K562 (cell line): ENCODE results near the gene PFKL. TPM values are rescaled to one million over a fixed set of nuclear protein-coding genes. Genes with fewer than 3 reads are reported as not detected.

Experiments used
- CLOCK ChIP-seq: fragments of 250-450 bp; sonication (Bioruptor Pico); IDR thresholded peaks from 2 replicates; pipeline ENCODE4 v1.4.0; 2020; ENCODE audit warnings: mild to moderate bottlenecking, moderate library complexity, borderline replicate concordance
- CSDE1 ChIP-seq, 2 experiments: fragments of 450-650 bp; IDR thresholded peaks; 2 replicates each; pipeline ENCODE4 v1.6.1; 2016; ENCODE audit warnings: mild to moderate bottlenecking in 1 of 2
- GABPB1 ChIP-seq: sonication (generic); formaldehyde crosslinking; IDR thresholded peaks from 2 replicates; pipeline ENCODE4 v1.8.0; 2022; ENCODE audit warnings: mild to moderate bottlenecking, missing genetic modification reagents
- NCOA6 ChIP-seq: fragments of 450-650 bp; IDR thresholded peaks from 2 replicates; pipeline ENCODE4 v1.6.1; 2017; ENCODE audit warnings: mild to moderate bottlenecking
- NFE2 ChIP-seq: IDR thresholded peaks from 2 replicates; pipeline ENCODE4 v1.6.1; 2014; ENCODE audit warnings: antibody characterized with exemption, low read depth
- POLR2AphosphoS5 ChIP-seq: IDR thresholded peaks from 2 replicates; pipeline ENCODE4 v1.6.1; 2011; ENCODE audit warnings: mild to moderate bottlenecking, low read depth, low read length, moderate library complexity; ENCODE audit not compliant: control insufficient read depth, insufficient read depth
- POLR2H ChIP-seq: IDR thresholded peaks from 2 replicates; pipeline ENCODE4 v1.6.1; 2016; ENCODE audit warnings: missing genetic modification characterization, low read depth, mild to moderate bottlenecking, control low read depth, missing compliant biosample characterization, moderate library complexity
- SIX5 ChIP-seq, 2 experiments: IDR thresholded peaks; 2 replicates each; pipeline ENCODE4 v1.6.1; 2011; ENCODE audit warnings: low read length in 2 of 2, borderline replicate concordance in 1 of 2, low read depth in 1 of 2, mild to moderate bottlenecking in 1 of 2, moderate library complexity in 1 of 2; ENCODE audit not compliant: insufficient read depth in 1 of 2
- SMARCE1 ChIP-seq: fragments of 450-650 bp; IDR thresholded peaks from 2 replicates; pipeline ENCODE4 v1.7.1; 2016; ENCODE audit warnings: mild to moderate bottlenecking
- TFAM ChIP-seq: fragments of 250-450 bp; sonication (Bioruptor Pico); conservative IDR thresholded peaks from 2 replicates; pipeline ENCODE4 v1.5.0; 2021; ENCODE audit warnings: mild to moderate bottlenecking, moderate library complexity
- THRB ChIP-seq: fragments of 450-650 bp; formaldehyde crosslinking; conservative IDR thresholded peaks from 2 replicates; pipeline ENCODE4 v1.4.0; 2022; ENCODE audit warnings: mild to moderate bottlenecking, missing genetic modification characterization
- ZBTB26 ChIP-seq: fragments of 450-650 bp; formaldehyde crosslinking; IDR thresholded peaks from 2 replicates; pipeline ENCODE4 v1.4.0; 2022; ENCODE audit warnings: missing genetic modification characterization
- ZC3H11A ChIP-seq: IDR thresholded peaks from 2 replicates; pipeline ENCODE4 v1.6.1; 2012; ENCODE audit warnings: low read depth, low read length, improper control_type of control experiment
- ZC3H4 ChIP-seq: sonication (generic); formaldehyde crosslinking; IDR thresholded peaks from 2 replicates; pipeline ENCODE4 v1.9.0; 2021; ENCODE audit warnings: missing genetic modification reagents, borderline replicate concordance
- ZKSCAN3 ChIP-seq: fragments of 250-450 bp; sonication (Bioruptor Pico); IDR thresholded peaks from 2 replicates; pipeline ENCODE4 v1.4.0; 2020
- ZNF263 ChIP-seq: sonication (generic); formaldehyde crosslinking; IDR thresholded peaks from 2 replicates; pipeline ENCODE4 v1.8.0; 2022; ENCODE audit warnings: mild to moderate bottlenecking, missing genetic modification reagents, borderline replicate concordance
- ZNF280A ChIP-seq: fragments of 450-650 bp; IDR thresholded peaks from 2 replicates; pipeline ENCODE4 v1.6.1; 2018; ENCODE audit warnings: mild to moderate bottlenecking, low read depth; ENCODE audit not compliant: partially characterized antibody
- ZNF282 ChIP-seq: sonication (generic); formaldehyde crosslinking; IDR thresholded peaks from 2 replicates; pipeline ENCODE4 v1.8.1; 2023; ENCODE audit warnings: missing genetic modification reagents
- ZNF764 ChIP-seq: fragments of 250-450 bp; sonication (Bioruptor Pico); IDR thresholded peaks from 2 replicates; pipeline ENCODE4 v1.4.0; 2020; ENCODE audit warnings: low read depth, mild to moderate bottlenecking, moderate library complexity
- polyA plus RNA-seq, 8 experiments: library from polyadenylated mRNA; depleted of rRNA in 4 of 8; stranded (reverse) in 5 of 8; unstranded in 3 of 8; fragments of >200 nt; fragmentation: Nextera tagmentation in 2 of 8; fragmentation: Illumina TruSeq in 1 of 8; extraction: Ambion mirVana in 2 of 8; extraction: Trizol in 1 of 8; gene quantifications; 2 replicates each; pipeline versions ENCODE4 v1.2.1 to v1.2.3, GENCODE V29; 2011 to 2014; ENCODE audit warnings: inconsistent platforms in 1 of 8, missing spikeins in 1 of 8
- total RNA-seq, 7 experiments: library from RNA; depleted of rRNA in 6 of 7; stranded (reverse); fragments of >200 nt in 6 of 7; fragmentation: Illumina TruSeq in 2 of 7; extraction: Trizol in 2 of 7; gene quantifications; 2 replicates each; pipeline versions ENCODE4 v1.2.1 to v1.2.3, GENCODE V29; 2011 to 2021; ENCODE audit warnings: low replicate concordance in 1 of 7

Gene PFKL
- total and polyA plus RNA-seq, 9 of the 15 experiments (the other 6 are each of a cell fraction or from before 2014, with no cell fraction given) = 1.1 to 124 (median 45.6) TPM

- TF ChIP-seq CLOCK (CRISPR knock-in tag) (no peak), NFE2 (0 out of 2 replicates have a peak, but pooled peaks have one; percentile 4), ZNF263 (CRISPR knock-in tag) (peak; percentile 54; the same call in 1 of the 2 replicates), ZKSCAN3 (CRISPR knock-in tag) (no peak), GABPB1 (CRISPR knock-in tag) (no peak), ZC3H11A (no peak), ZNF764 (CRISPR knock-in tag) (no peak), TFAM (CRISPR knock-in tag) (no peak), POLR2AphosphoS5 (no peak), NCOA6 (no peak), CSDE1 (IDR thresholded peaks at IDR 0.05) (no peak), POLR2H (tag) (no peak), ZC3H4 (no peak), ZNF282 (CRISPR knock-in tag) (no peak), SIX5 (IDR thresholded peaks at IDR 0.05; ENCODE audit: borderline replicate concordance in 1 of 2, insufficient read depth in 1 of 2, low read depth in 1 of 2, low read length in 2 of 2) (no peak), ZBTB26 (CRISPR knock-in tag) (peak; percentile 79; the same call in 1 of the 2 replicates), SMARCE1 (0 out of 2 replicates have a peak, but pooled peaks have one; percentile 33), ZNF280A (no peak), THRB (CRISPR knock-in tag) (no peak)
These were observed 38.4 kb downstream of the PFKL start (continued) for GRCh38 chr21:44337941-44338895.
